Measurements from ENCODE around the gene HELZ2.

The HELZ2 gene

GRCh38 chr20:63597651-63598478 lies 23.8 kb upstream of the HELZ2 start:
- no peak for DNase-seq

- DNase-seq: no peak
Measured at GRCh38 chr20:63596423-63596822, 22.4 kb upstream of the HELZ2 start.

- DNase-seq: no peak
Measured at GRCh38 chr20:63595416-63596127, 21.5 kb upstream of the HELZ2 start.

GRCh38 chr20:63594043-63594561 lies 20.1 kb upstream of the HELZ2 start:
- no peak for DNase-seq

- no peak for DNase-seq
Measured at GRCh38 chr20:63592661-63593060, 18.6 kb upstream of the HELZ2 start.

- DNase-seq: no peak
Measured at GRCh38 chr20:63591786-63592355, 17.8 kb upstream of the HELZ2 start.

- DNase-seq: no peak
Measured at GRCh38 chr20:63591147-63591533, 17.1 kb upstream of the HELZ2 start.

GRCh38 chr20:63590218-63591146 lies 16.4 kb upstream of the HELZ2 start:
- no peak for DNase-seq

GRCh38 chr20:63589261-63590217 lies 15.5 kb upstream of the HELZ2 start:
- no peak for DNase-seq

- no peak for DNase-seq
Measured at GRCh38 chr20:63588641-63589041, 14.6 kb upstream of the HELZ2 start.

- DNase-seq: no peak
Measured at GRCh38 chr20:63587776-63588591, 13.9 kb upstream of the HELZ2 start.

- DNase-seq: no peak
Measured at GRCh38 chr20:63587256-63587655, 13.2 kb upstream of the HELZ2 start.

GRCh38 chr20:63586797-63587196 lies 12.8 kb upstream of the HELZ2 start:
- no peak for DNase-seq

- DNase-seq: no peak
Measured at GRCh38 chr20:63585616-63586565, 11.9 kb upstream of the HELZ2 start.

GRCh38 chr20:63582382-63583063 lies 8.5 kb upstream of the HELZ2 start:
- no peak for DNase-seq

- peak; percentile 62 for DNase-seq
Measured at GRCh38 chr20:63580796-63581461, 6.9 kb upstream of the HELZ2 start.

GRCh38 chr20:63579017-63579694 lies 5.1 kb upstream of the HELZ2 start:
- DNase-seq: no peak
